Measurements from ENCODE around the gene ZFP92. TPM values are rescaled to one million over a fixed set of nuclear protein-coding genes. Genes with fewer than 3 reads are reported as not detected.

ZFP92 gene
- total RNA-seq, 1 donor from 2014 or later, result 0.25 TPM

- intact Hi-C loops (cut with DNase I), result no loop called here
- TF ChIP-seq POLR2A (IDR thresholded peaks at IDR 0.05), result no peak
- TF ChIP-seq POLR2AphosphoS5 (IDR thresholded peaks at IDR 0.05; ENCODE audit: insufficient read depth in 1 of 2, low read depth in 1 of 2), result no peak
- TF ChIP-seq CTCF (IDR thresholded peaks at IDR 0.05), result no peak
- no peaks in the 10 kb centered on the region for H3K36me3 ChIP-seq
Measured at GRCh38 chrX:153406011-153406410, 5.3 kb upstream of the ZFP92 start.

GRCh38 chrX:153406903-153407302, 4.4 kb upstream of the ZFP92 start:
- no peaks in the 10 kb centered on the region for H3K9me3 ChIP-seq
- H3K4me1 ChIP-seq, result peaks cover 5% of the 10 kb centered on the region
- DNase-seq (ENCODE audit: extremely low spot score in 2 of 2), result no peak
- no peaks in the 10 kb centered on the region for H3K36me3 ChIP-seq
- intact Hi-C loops (cut with DNase I), result no loop called here
- H3K4me3 ChIP-seq, result no peak overlapping the region
- TF ChIP-seq CTCF (IDR thresholded peaks at IDR 0.05), result no peak
- no peak for TF ChIP-seq POLR2A (IDR thresholded peaks at IDR 0.05)
- TF ChIP-seq POLR2AphosphoS5 (IDR thresholded peaks at IDR 0.05; ENCODE audit: insufficient read depth in 1 of 2, low read depth in 1 of 2), result no peak
- no peak overlapping the region for H3K27ac ChIP-seq
- H3K27me3 ChIP-seq, result no peaks in the 10 kb centered on the region

More at GRCh38 chrX:153406011-153406410, 5.3 kb upstream of the ZFP92 start:
- H3K4me3 ChIP-seq, result no peak overlapping the region
- no peak overlapping the region for H3K27ac ChIP-seq
- no peak for DNase-seq (ENCODE audit: extremely low spot score in 2 of 2)
- no peaks in the 10 kb centered on the region for H3K27me3 ChIP-seq
- no peaks in the 10 kb centered on the region for H3K4me1 ChIP-seq
- H3K9me3 ChIP-seq, result no peaks in the 10 kb centered on the region

GRCh38 chrX:153407736-153408135, 3.5 kb upstream of the ZFP92 start:
- DNase-seq (ENCODE audit: extremely low spot score in 2 of 2), result no peak
- H3K9me3 ChIP-seq, result no peaks in the 10 kb centered on the region
- no peaks in the 10 kb centered on the region for H3K27me3 ChIP-seq
- no peak overlapping the region for H3K27ac ChIP-seq
- no peaks in the 10 kb centered on the region for H3K36me3 ChIP-seq
- intact Hi-C loops (cut with DNase I), result no loop called here
- TF ChIP-seq POLR2AphosphoS5 (IDR thresholded peaks at IDR 0.05; ENCODE audit: insufficient read depth in 1 of 2, low read depth in 1 of 2) (no peak), CTCF (IDR thresholded peaks at IDR 0.05) (no peak), POLR2A (IDR thresholded peaks at IDR 0.05) (no peak)
- peaks cover 8% of the 10 kb centered on the region for H3K4me1 ChIP-seq
- H3K4me3 ChIP-seq, result no peak overlapping the region

GRCh38 chrX:153408221-153408721, 3.0 kb upstream of the ZFP92 start:
- DNase-seq (ENCODE audit: extremely low spot score in 2 of 2), result no peak
- no peaks in the 10 kb centered on the region for H3K27me3 ChIP-seq
- no peak overlapping the region for H3K27ac ChIP-seq
- intact Hi-C loops (cut with DNase I), result no loop called here
- H3K9me3 ChIP-seq, result no peaks in the 10 kb centered on the region
- H3K4me3 ChIP-seq, result no peak overlapping the region
- peaks cover 8% of the 10 kb centered on the region for H3K4me1 ChIP-seq
- TF ChIP-seq POLR2AphosphoS5 (IDR thresholded peaks at IDR 0.05; ENCODE audit: insufficient read depth in 1 of 2, low read depth in 1 of 2) (no peak), CTCF (IDR thresholded peaks at IDR 0.05) (no peak), POLR2A (IDR thresholded peaks at IDR 0.05) (no peak)
- no peaks in the 10 kb centered on the region for H3K36me3 ChIP-seq

- H3K27me3 ChIP-seq, result no peaks in the 10 kb centered on the region
- H3K4me1 ChIP-seq, result peaks cover 8% of the 10 kb centered on the region
- H3K36me3 ChIP-seq, result no peaks in the 10 kb centered on the region
- no peak for TF ChIP-seq CTCF (IDR thresholded peaks at IDR 0.05)
- no peak for TF ChIP-seq POLR2A (IDR thresholded peaks at IDR 0.05)
- TF ChIP-seq POLR2AphosphoS5 (IDR thresholded peaks at IDR 0.05; ENCODE audit: insufficient read depth in 1 of 2, low read depth in 1 of 2), result no peak
- H3K9me3 ChIP-seq, result no peaks in the 10 kb centered on the region
- no peak for DNase-seq (ENCODE audit: extremely low spot score in 2 of 2)
- H3K27ac ChIP-seq, result no peak overlapping the region
- intact Hi-C loops (cut with DNase I), result no loop called here
- H3K4me3 ChIP-seq, result no peak overlapping the region
Measured at GRCh38 chrX:153408871-153409351, 2.4 kb upstream of the ZFP92 start.
